ENCODE data around the gene SLC13A2.

GRCh38 chr17:28518578-28518977 lies 45.1 kb downstream of the SLC13A2 start:
- no peak for TF ChIP-seq CTCF (conservative IDR thresholded peaks at IDR 0.05; ENCODE audit: low read length)
- no peak for TF ChIP-seq EZH2phosphoT487 (IDR thresholded peaks at IDR 0.05; ENCODE audit: borderline replicate concordance)

Measured in Loucy (cell line).